NCI-H1436 treated with DMSO at 0.1 percent for 48 hours (cell line): Measurements from ENCODE around the gene ZFYVE28.

Experiments
- DNase-seq: peaks from one replicate; lab custom pipeline; 2025; lab: John Stamatoyannopoulos, UW

ZFYVE28 gene

DNA sequence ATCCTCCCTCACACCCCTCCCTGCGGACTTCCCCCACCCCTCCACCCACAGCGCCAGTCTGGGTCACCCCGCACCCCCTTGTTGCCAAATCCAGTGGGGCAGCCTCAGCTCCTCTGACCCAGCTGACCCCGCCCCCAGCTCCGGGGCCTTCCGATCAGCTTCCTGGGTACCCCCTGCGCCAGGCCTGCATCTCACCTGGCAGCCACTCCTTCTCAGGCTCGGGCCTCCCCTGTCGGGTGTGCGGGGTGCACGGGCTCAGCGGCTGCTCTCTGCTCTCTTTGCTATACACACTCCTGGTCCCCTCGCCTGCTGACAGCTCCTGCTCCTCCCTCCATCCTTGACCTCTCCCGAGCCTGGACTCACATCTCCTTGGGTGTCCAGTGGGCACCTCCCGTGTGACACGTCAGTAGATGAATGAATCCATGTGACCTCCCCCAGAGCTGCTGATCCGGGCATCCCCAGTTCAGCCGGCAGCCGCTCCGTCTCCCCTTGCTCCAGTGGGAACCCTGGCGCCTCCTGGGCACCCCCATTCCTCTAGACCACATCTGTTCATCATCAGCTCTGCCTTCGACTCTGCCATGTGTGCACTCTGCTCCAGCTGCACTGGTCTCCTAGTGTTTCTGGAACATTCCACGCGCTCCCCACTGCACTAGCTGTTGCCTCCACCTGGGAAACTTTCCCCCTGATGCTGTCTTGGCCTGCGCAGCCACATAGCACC lies 10.2 kb upstream of the ZFYVE28 start:
- DNase-seq, result no peak

DNA sequence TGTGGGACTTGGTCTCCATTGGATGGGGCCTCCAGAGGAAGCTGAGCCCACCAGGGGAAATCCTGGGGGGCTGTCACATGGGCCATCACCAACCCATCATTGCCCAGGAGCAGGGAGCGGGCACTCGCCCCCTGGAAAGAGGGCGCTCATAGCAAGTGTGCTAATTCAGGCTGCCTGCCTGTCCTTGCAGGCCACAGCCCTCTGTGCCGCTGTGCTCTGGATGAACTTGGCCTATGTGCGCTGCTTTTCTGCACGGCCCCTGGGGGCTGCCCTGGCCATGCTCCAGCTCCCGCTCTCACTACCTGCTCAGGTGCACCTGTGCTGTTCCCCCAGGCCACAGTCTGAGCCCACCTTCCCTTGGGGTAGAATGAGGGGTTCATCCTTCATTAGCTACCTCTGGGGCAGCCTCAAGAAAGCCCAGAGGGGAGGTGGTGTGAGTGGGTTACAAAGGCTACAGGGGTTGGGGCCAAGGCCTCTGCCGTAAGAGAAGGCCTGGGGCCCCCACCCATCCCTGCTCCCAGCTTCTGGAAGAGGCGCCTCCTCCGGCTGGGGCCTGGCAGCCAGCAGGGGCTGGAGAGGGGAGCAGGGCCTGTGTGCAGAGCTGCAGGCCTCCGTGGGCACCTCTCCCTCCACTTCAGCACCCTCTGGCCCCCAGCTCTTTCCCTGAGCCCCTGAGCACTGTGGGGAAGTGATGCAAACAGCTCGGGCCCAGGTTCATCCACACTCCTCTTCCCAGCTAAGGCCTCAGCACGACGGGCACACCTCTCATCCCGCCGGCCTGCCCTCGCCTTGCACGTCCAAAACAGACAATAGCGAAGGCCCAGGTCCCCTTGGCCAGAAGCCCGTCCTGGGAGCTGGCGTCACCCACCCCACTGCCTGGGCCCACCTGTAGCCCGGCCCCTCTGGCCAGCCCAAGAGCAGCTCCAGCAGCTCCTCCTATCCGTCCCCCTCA lies 9.2 kb upstream of the ZFYVE28 start:
- no peak for DNase-seq

DNA sequence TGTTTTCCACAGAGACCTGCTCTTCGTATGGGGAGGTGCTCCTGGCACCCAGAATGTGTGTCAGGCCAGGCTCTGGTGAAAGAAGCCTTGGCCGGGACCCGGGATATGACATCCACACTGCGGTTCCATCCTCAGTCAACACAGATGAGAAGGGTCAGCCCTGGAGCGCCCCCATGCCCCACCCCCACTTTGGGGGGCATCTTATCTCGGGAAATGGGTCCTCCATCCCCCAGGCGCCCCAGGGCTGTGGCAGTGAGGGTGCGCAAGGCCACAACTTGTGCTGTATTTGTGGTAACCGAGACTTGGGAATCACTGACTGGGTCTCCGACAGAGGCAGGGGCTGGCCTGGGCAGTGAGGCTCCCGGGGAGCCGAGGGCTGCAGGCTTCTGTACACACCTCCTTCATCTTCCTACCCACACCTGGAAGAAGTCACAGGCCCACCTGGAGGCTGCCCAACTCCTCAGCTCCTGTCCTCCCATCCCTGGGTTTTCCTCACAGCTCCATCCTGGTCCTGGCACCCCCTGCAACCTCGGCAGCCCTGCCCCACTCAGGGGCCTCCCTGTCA lies 8.3 kb upstream of the ZFYVE28 start:
- no peak for DNase-seq

DNA sequence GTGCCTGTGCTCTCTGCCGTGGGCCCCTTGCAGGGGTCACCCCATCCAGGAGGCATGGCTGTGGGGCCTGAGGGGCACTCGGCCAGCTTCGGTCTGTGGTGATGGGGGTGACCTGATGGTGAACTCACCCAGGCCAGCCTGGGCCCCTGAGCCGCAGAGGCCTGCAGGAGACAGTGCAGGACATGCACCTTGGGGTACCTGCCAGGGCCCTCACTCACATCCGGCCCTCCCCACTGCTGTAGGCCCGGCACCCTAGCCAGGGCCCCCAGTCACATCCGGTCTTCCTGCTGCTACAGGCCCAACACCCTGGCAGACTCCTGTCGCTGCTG lies 7.6 kb upstream of the ZFYVE28 start:
- DNase-seq, result no peak

DNA sequence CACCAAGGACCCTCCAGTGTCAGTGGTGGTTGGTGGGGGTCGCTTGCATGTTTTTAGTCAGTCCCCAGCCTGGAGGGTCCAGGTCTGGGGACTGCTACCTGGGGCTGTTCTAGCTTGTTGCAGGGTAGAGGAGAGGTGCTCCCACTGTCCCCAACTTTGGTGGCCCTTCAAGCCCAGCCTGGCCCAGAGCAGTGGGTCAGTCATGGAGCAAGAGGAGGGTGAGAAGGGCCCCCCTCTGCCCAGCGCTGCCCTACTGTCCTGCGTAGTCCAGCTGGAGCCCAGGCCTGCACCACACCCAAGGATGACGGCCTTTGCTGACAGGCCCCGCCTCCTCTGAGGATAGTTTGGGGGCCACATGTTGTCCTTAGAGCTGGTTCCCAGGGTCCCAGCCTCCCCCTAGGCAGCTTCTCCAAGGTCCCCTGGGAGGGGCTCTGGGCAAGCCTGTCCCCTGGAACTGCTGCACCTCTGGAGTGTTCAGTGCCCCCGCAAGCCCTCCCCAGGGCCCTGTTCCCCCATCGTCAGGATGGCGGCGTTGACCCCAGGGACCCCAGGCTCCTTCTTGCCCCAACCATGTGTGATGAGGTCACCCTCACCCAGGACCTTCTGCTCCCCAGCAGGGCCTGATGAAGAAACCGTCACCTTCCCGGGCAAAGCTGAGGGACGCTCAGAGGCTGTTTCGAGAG lies 7.1 kb upstream of the ZFYVE28 start:
- no peak for DNase-seq

DNA sequence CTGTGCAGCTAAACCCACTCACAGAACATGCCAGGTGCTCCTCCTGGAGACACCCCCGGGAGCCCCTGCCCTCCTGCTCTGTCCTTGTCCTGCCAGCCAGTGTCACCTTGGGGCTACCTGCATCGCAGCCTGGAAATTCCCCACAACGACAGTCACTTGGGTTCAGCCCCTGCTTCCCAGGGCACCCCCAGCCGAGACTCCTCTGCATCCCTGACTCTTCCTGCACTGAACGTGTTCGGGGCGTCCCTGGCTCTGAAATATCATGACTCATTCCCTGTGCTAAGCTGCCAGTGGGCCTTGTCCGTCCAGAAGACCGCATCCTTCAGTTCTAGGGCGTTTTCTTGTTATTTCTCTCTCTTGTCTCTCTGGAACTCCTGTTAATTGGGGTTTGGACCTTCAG lies 6.1 kb upstream of the ZFYVE28 start:
- DNase-seq, result no peak

DNA sequence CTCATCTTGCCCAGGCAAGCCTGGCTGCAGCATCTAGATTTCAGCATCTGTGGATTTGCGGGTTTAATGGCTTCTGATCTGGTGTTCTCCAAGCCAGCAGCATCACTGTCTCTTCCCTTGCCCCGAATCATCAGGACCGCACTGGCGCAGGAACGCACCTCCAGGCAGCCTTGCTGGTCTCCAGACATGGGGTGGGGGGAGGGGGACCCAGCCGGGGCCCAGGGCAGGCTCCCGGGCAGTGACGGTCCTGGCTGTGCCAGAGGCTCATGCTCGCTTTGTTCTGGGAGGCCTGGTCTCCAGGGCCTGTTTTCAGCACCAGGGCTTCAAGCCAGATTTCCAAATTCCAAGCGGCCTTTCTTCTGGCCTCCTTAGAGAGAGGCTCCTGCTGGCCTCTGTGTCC lies 5.2 kb upstream of the ZFYVE28 start:
- no peak for DNase-seq

DNA sequence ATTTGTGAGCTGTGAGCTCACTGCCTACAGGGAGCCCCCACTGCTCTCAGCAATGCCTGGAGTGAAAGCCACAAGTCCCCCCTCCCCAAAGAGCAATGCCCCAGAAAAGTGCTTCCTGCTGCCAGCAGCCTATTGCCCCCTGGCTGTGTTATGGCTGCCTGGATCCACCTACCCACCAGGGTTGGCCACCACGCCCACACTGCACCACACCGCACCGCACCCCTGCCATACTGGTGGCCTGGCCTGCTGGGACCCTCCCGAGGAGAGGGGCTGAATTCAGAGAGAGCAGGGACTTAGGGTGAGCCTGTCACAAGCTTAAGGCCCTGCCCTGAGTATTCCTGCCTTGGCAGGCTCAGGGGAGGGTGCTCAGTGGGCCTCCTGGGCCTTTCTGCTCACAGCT lies 4.6 kb upstream of the ZFYVE28 start:
- DNase-seq, result no peak

DNA sequence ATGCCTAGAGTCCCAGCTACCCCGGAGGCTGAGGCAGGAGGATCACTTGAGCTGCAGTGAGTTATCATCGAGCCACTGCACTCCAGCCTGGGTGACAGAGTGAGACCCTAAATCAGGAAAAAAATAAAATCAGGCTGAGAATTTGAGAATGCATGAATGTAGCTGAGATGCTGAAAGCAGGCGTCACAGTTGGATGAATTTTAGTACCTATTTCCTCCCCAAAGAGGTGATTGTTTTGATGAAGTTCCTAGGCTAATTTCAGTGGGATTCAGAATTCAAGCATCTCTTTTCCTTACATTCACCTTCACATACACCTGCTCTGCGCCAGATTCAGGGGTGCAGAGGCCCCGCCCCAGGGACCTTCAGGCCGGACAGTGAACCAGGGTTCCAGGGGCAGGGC lies 3.5 kb upstream of the ZFYVE28 start:
- no peak for DNase-seq

DNA sequence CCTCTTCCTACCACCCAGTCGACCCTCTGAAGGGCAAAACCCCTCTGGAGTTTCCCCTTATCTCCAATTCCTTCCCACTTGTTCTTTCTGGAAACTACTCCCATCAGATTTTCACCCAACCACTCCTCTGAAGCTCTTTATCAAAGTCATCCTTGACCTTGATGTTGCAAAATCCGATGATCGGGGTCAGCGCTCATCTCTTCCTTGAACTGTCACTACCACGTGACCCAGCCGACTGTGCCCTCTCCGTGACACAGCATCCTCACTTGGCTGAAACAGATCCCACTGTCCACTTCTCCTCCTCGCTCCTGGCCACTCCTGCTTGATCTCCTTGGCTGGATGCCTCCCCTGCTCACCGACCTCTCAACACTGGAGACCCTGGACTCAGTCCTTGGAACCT lies 1.4 kb upstream of the ZFYVE28 start:
- no peak for DNase-seq

DNA sequence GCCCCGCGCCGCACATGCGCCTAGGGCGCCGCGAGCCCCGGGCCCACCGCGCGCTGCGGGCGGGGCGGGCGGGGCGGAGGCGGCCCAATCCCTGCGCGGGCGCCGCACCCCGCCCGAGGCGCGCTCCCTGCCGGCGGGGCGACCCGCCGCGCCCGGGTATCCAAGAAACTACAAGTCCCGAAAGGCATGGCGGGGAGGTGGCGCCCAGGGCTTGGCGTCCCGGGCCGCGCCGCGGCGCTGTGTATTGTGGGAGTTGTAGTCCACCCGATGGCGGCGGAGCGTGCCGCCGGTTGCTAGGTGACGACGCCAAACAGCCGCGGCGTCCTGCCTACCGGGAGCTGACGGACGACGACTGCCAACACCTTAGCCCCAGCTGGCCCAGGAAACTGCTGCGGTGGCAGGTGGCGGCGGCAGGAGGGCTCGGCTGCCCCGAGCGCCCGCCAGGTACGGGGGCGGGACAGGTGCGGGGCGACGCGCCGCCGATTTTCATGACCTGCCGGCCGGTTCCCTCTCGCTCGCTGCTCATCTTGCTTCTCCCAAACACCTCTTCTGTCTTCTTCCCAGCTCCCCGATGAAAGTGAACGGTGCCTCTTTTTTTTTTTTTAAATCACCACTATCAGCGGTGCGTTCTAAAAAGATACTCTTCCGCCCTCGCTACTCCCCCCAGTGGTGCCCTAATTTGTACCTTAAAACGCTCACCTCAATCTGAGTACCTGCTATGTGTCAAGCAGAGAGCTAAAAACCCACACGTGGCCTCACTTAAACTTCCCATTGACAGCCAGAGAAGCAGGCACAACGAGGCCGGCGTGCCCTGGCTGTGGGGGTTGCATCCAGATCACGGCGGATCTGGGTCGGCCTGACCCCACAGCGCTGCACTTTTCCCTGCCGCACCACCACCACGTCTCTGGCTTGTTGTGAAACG lies 466 bp upstream of the ZFYVE28 start, which contains the start of gene CFAP99:
CFAP99 (plus strand) TSS at position 306 of the 922 bp plus-strand sequence.
- peak; percentile 41 for DNase-seq

DNA sequence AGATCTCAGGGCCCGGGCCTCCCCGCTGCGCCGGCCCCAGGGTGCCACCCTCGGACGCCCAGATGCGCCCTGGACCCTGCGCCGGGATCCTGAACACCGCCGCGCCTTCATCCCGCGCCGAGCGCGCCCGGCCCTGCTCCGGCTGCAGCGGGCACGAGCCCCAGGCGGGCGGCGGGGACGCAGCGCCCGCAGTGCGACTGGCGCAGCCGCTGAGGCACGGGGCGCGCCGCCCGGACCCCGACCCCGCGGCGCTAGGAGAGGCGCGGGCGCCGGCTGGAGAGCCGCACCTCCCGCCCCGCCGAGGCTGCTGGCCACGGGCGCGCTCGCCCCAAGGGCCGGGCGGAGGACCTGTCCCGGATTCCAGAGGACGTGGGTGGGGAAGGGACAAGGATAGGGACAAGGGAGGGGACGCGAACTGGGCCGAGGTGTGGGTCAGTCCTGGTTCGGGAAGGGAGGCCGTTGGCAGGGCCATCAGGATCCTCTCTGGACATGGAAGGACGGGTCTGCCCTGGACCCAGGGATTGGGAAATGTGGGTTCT lies 1.1 kb downstream of the ZFYVE28 start:
- DNase-seq, result no peak

DNA sequence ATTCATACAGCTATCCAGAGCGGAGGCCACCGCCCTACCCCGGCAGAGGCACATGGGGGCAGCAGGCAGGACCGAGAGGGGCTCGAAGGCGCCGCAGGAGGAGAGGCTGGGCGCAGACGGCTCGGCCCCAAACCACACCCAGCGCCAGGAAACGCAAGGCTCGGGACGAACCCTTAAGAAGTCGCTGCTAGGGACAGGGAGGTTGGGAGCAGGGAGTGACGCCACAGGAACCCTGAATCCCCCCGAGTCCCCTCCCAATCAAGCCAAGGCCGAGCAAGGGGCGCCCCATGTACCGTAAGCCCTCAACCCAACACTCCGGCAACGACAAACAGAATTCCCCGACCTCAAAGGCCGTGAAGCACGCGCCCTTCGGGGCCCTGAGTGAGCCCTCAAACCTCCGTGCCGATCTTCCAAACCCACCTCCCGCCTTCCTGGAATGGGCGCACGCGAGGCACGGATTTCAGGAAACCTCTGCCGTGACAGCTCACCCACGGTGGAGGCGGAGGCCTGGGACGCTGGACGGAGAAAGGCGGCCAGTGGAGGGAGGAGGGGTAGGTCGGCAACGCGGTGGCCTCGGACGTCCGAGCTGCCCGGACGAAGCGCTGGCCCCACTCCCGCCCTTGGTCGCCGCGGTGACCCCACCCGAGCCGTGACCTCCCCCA lies 1.8 kb downstream of the ZFYVE28 start:
- no peak for DNase-seq

DNA sequence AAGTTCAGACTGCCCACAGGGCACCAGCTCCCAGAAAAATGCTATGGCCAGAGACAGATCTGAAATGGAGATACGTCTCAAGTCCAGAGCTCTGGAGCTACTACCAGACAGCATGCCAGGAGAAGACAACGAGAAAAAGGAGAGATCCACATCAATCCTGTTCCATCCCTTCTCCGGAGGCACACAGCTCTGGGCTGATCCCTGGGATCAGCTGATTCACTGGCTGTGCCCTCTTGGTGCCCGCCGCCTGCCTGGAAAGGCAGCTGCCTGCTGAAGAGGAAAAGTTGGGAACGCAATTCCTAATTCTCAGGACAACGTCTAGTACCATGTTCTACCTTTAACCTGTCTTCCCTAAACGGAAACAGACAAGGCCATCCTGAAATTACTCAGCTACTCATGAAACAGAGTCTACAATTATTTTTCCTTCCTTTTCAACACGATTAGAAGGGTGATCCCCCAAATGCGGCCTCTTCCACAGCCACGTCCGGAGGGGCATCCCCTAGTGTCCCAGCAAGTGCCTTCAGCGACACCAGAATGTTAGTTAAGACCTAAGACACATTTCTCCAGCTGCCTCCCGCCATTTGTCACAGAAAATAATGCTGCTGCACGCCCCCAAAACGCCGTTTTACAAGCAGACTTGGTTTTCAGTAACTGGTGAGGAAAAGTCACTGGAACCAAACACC lies 2.4 kb downstream of the ZFYVE28 start:
- DNase-seq, result no peak

DNA sequence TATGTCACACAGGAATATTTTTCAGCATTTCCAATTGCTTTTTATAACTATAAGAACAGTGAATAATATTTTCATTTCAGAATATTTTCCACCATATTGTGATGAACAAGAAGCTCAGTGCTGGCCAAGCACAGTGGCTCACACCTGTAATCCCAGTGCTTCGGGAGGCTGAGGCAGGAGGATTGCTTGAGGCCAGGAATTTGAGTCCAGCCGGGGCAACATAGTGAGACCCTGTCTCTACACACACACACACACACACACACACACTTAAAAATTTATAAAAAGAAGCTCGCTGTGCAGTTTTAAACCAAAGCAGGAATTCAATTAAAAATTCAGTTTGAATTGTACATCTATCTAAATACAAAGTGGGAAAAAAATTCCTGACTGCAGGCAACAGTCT lies 3.2 kb downstream of the ZFYVE28 start:
- DNase-seq, result no peak

DNA sequence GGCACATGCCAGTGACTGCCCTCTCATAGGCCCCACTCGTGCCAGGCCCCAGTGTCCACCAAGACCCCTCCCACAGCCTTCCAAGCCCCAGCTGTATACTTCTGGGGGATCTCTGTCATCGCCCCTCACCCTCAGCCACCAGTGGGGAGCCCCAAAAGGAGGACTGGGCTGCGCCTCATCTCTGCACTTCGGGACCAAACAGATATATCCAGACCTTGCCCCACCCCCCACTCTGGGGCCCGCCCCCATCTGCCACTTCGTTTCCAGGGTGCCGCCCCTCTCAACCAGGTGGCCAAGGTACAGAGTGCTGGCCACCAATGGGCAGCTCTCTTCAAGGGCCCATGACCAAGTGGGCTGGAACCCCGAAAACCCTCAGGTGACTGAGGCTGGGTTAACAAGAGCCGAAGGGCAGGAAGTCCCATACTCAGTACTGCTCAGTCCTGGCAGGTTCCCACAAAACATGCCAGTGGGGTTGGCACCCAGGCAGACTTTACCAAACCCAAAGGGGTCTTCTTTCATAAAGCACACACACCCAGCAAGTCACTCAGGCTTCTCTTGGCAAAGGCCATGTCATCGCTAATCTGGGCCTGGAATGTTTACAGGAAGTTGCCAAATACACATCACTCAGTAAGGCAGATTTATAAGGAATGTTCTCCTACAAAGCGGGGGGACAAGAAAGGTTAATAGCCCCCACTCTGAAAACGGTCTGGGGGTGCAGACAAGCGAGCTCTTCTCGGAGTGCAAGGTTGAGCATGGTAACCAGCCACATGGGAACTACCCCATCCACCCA lies 4.4 kb downstream of the ZFYVE28 start:
- DNase-seq, result no peak

DNA sequence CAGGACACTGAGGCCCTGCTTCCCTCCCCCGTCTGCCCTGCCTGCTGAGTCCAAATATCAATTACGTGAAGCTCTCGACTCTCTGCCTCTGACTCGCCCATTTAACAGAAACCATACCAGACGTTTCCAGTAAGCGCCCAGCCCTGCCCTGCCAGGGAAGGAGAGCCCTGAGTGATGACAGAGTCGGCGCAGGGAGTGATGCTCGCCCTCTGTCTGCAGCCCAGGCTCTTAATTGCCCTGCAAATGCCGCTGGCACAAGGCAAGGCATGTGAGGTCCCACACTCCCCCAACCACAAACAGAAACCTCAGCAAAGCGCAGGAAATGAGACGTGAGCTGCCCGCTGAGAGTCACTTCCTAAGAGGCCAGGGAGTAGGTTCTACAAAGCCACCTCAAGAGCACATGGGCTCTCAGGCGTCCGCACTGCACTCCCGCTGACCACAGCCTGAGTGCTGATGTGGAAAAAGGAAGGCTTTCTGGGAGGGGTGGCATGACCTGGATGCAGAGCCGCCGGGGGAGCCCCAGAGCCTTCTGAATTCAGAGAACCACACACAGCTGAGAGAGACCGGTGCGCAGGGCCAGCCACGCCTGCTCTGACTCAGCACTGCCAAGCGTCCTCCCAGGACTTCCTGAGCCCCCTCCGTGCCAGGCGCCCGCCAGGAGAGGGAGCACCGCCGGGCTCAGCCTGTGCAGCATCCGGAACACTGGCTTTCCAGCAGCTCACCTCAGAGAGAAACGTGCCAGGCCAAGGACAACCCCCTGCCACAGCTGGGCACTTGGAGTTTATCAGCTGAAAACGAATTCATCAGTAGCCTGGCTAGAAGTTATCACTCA lies 5.3 kb downstream of the ZFYVE28 start:
- no peak for DNase-seq

DNA sequence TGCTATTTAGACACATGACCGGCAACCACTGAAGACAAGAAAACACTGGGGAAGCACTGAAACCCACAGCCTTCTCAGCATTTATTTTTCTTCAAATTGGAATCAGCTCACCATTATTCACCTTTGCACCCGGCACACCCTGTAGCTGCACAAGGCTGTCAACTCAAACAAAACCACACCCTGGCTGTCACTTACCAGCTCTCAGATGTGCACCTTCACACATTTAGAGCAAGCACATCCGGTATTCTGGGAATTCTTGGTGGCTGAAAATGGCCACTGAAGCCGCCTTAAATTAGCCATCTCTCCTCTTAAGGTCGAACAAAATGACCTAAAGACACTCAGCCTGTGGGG lies 5.9 kb downstream of the ZFYVE28 start:
- DNase-seq, result no peak
